Testis (tissue), 3 donors: Measurements from ENCODE around the gene AUTS2. TPM values are rescaled to one million over a fixed set of nuclear protein-coding genes. Genes with fewer than 3 reads are reported as not detected.

Experiments used
- DNase-seq: peaks from one replicate; pipeline ENCODE4 v3.0.0-alpha.2; 2019
- H3K27ac ChIP-seq, 2 donors: fragments of 200-600 bp; sonication (generic); one replicate each; pipeline ENCODE4 v1.5.1; 2019
- H3K27me3 ChIP-seq: fragments of 200-600 bp; sonication (generic); one replicate; pipeline ENCODE4 v1.5.1; 2019
- H3K36me3 ChIP-seq: fragments of 200-600 bp; sonication (generic); one replicate; pipeline ENCODE4 v1.5.1; 2017; ENCODE audit warnings: low read depth; ENCODE audit errors: missing control alignments
- H3K4me1 ChIP-seq: fragments of 200-600 bp; sonication (generic); one replicate; pipeline ENCODE4 v1.5.1; 2019
- H3K4me3 ChIP-seq, 2 donors: fragments of 200-600 bp; sonication (generic); one replicate each; pipeline ENCODE4 v1.5.1; 2017 to 2019
- H3K9me3 ChIP-seq: fragments of 200-600 bp; sonication (generic); one replicate; pipeline ENCODE4 v1.5.1; 2017
- CTCF ChIP-seq, 3 experiments: fragments of 450-650 bp in 2 of 3; fragments of 200-600 bp in 1 of 3; sonication (generic) in 1 of 3; IDR thresholded peaks; one replicate each; pipeline ENCODE4 v1.5.1; 2016 to 2019; ENCODE audit warnings: antibody characterized with exemption in 3 of 3, mild to moderate bottlenecking in 2 of 3, moderate library complexity in 1 of 3
- POLR2A ChIP-seq: fragments of 450-650 bp; IDR thresholded peaks from one replicate; pipeline ENCODE4 v1.6.1; 2017; ENCODE audit warnings: antibody characterized with exemption, mild to moderate bottlenecking, moderate library complexity
- WGBS, 2 donors: methylation state at CpG; one replicate each; pipeline ENCODE4 v1.1.5; 2018; 5-methylcytosine and 5-hydroxymethylcytosine counted together
- intact Hi-C: fragments of 100-400 bp; cut with DNase I; formaldehyde crosslinking; loops from one replicate; pipeline ENCODE4 v1.15.1; 2023; ENCODE audit warnings: low total_unique reads
- polyA plus RNA-seq: library from polyadenylated mRNA; stranded (reverse); fragments of 350-450 nt; fragmentation: Illumina TruSeq; extraction: RNeasy Lipid Tissue Mini Kit (QIAGEN cat#74804); gene quantifications from one replicate; pipeline ENCODE4 v1.2.3, GENCODE V29; 2014; ENCODE audit warnings: low read depth, low replicate concordance; ENCODE audit not compliant: insufficient read depth
- total RNA-seq, 2 donors: library from RNA; depleted of rRNA; stranded (reverse); fragments of >200 nt; gene quantifications; one replicate each; pipeline ENCODE4 v1.2.3, GENCODE V29; 2016

AUTS2 gene
- total and polyA plus RNA-seq, 3 donors from 2014 or later, result 21.3 to 75.5 (median 56.1) TPM

- no peaks in the 10 kb centered on the region for H3K27me3 ChIP-seq
- no peaks in the 10 kb centered on the region for H3K9me3 ChIP-seq
- no peak for TF ChIP-seq POLR2A
- no peak for TF ChIP-seq CTCF (IDR thresholded peaks at IDR 0.05)
- no peaks in the 10 kb centered on the region for H3K36me3 ChIP-seq
- H3K4me1 ChIP-seq, result no peaks in the 10 kb centered on the region
- H3K4me3 ChIP-seq, result no peak overlapping the region
- H3K27ac ChIP-seq, result no peak overlapping the region
- DNase-seq, result no peak
- intact Hi-C loops, result no loop called here
- WGBS, 2 donors, result 81% methylated on average over 5 of the region's 5 CpGs
Observed at GRCh38 chr7:70436790-70437350, 838.6 kb downstream of the AUTS2 start.

- WGBS, 2 donors, result 29 to 36% methylated on average over 2 of the region's 2 CpGs
- Histone ChIP-seq H3K9me3 (no peaks in the 10 kb centered on the region), H3K4me3 (no peak overlapping the region), H3K27me3 (no peaks in the 10 kb centered on the region), H3K27ac (no peak overlapping the region), H3K36me3 (no peaks in the 10 kb centered on the region), H3K4me1 (no peaks in the 10 kb centered on the region)
- no peak for DNase-seq
- intact Hi-C loops, result no loop called here
- TF ChIP-seq CTCF (IDR thresholded peaks at IDR 0.05) (no peak), POLR2A (no peak)
Observed at GRCh38 chr7:70439651-70440050, 841.4 kb downstream of the AUTS2 start.

- DNase-seq, result no peak
- no peak for TF ChIP-seq POLR2A
- TF ChIP-seq CTCF (IDR thresholded peaks at IDR 0.05), result no peak
- 88 to 94% methylated on average over 11 to 13 of the region's 13 CpGs for WGBS, 2 donors
Observed at GRCh38 chr7:70446448-70447143, 848.3 kb downstream of the AUTS2 start.

GRCh38 chr7:70448312-70448906 lies 850.1 kb downstream of the AUTS2 start:
- Histone ChIP-seq H3K27ac (no peak overlapping the region), H3K4me3 (no peak overlapping the region), H3K9me3 (no peaks in the 10 kb centered on the region), H3K27me3 (no peaks in the 10 kb centered on the region), H3K36me3 (no peaks in the 10 kb centered on the region), H3K4me1 (no peaks in the 10 kb centered on the region)
- intact Hi-C loops, result no loop called here
- no peak for TF ChIP-seq CTCF (IDR thresholded peaks at IDR 0.05)
- TF ChIP-seq POLR2A, result no peak
- 88 to 92% methylated on average over 4 of the region's 4 CpGs for whole genome bisulfite sequencing, 2 donors
- no peak for DNase-seq

More at GRCh38 chr7:70446448-70447143, 848.3 kb downstream of the AUTS2 start:
- H3K27me3 ChIP-seq, result no peaks in the 10 kb centered on the region
- H3K9me3 ChIP-seq, result no peaks in the 10 kb centered on the region
- intact Hi-C loops, result no loop called here
- H3K4me3 ChIP-seq, result no peak overlapping the region
- no peaks in the 10 kb centered on the region for H3K4me1 ChIP-seq
- H3K36me3 ChIP-seq, result no peaks in the 10 kb centered on the region
- no peak overlapping the region for H3K27ac ChIP-seq
